Transverse colon (tissue), 4 donors: ENCODE results near the gene MN1. TPM values are rescaled to one million over a fixed set of nuclear protein-coding genes. Genes with fewer than 3 reads are reported as not detected.

Experiments
- DNase-seq: peaks from one replicate; pipeline ENCODE4 v3.0.0-alpha.2; 2019
- H3K27ac ChIP-seq, 4 donors: fragments of 200-600 bp; sonication (generic); 2 replicates each; pipeline ENCODE4 v1.5.1; 2016 to 2018; ENCODE audit warnings: inconsistent platforms in 4 of 4
- H3K27me3 ChIP-seq: fragments of 200-600 bp; sonication (generic); 2 replicates; pipeline ENCODE4 v1.5.1; 2017; ENCODE audit warnings: inconsistent platforms
- H3K36me3 ChIP-seq, 4 donors: fragments of 200-600 bp; sonication (generic); 2 replicates each; pipeline ENCODE4 v1.5.1; 2017 to 2019; ENCODE audit warnings: inconsistent platforms in 4 of 4
- H3K4me1 ChIP-seq, 4 donors: fragments of 200-600 bp; sonication (generic); 2 replicates each; pipeline ENCODE4 v1.5.1; 2017 to 2020; ENCODE audit warnings: inconsistent platforms in 4 of 4
- H3K4me3 ChIP-seq, 4 donors: fragments of 200-600 bp; sonication (generic); 1 replicate in 1 of 4; 2 replicates in 3 of 4; pipeline versions ENCODE4 v1.5.1 to v1.6.1; 2017 to 2019; ENCODE audit warnings: inconsistent platforms in 4 of 4
- H3K9me3 ChIP-seq, 2 donors: fragments of 200-600 bp; sonication (generic); 2 replicates each; pipeline ENCODE4 v1.5.1; 2017 to 2019; ENCODE audit warnings: inconsistent platforms in 2 of 2
- CTCF ChIP-seq, 5 experiments: fragments of 200-600 bp in 3 of 5; fragments of 450-650 bp in 2 of 5; sonication (generic) in 3 of 5; IDR thresholded peaks; 1 replicate in 2 of 5; 2 replicates in 3 of 5; pipeline ENCODE4 v1.5.1; 2016 to 2017; ENCODE audit warnings: antibody characterized with exemption in 5 of 5, inconsistent platforms in 3 of 5, mild to moderate bottlenecking in 2 of 5, moderate library complexity in 1 of 5
- EP300 ChIP-seq: sonication (generic); formaldehyde crosslinking; IDR thresholded peaks from one replicate; pipeline ENCODE4 v1.6.1; 2017; ENCODE audit warnings: antibody characterized with exemption, low read depth
- POLR2A ChIP-seq: fragments of 450-650 bp; IDR thresholded peaks from one replicate; pipeline ENCODE4 v1.6.1; 2016; ENCODE audit warnings: antibody characterized with exemption, mild to moderate bottlenecking, moderate library complexity
- POLR2AphosphoS5 ChIP-seq, 3 donors: sonication (generic); formaldehyde crosslinking; IDR thresholded peaks; one replicate each; pipeline ENCODE4 v1.6.1; 2016; ENCODE audit warnings: antibody characterized with exemption in 3 of 3
- WGBS, 2 donors: methylation state at CpG; one replicate each; pipeline ENCODE4 v1.1.5; 2018; ENCODE audit warnings: low coverage in 1 of 2; 5-methylcytosine and 5-hydroxymethylcytosine counted together
- in situ Hi-C, 4 donors: fragments of 200-750 bp; cut with MboI; loops; one replicate each; pipeline versions ENCODE4 v1.15.0 to v1.15.1; 2017; ENCODE audit warnings: low sequenced_read_pairs in 3 of 4, low pct_ligation_motif_present in 1 of 4, low pct_unique_long_range_greater_than_20kb in 1 of 4
- intact Hi-C: fragments of 100-400 bp; cut with DNase I; formaldehyde crosslinking; loops from one replicate; pipeline ENCODE4 v1.15.1; 2023; ENCODE audit warnings: low total_unique reads
- total RNA-seq, 4 donors: library from RNA; depleted of rRNA; stranded (reverse); fragments of >200 nt; gene quantifications; one replicate each; pipeline ENCODE4 v1.1.0, GENCODE V29; 2016

MN1 gene
- total RNA-seq, 4 donors from 2014 or later = 1.1 to 4.2 (median 3.0) TPM

- 75 to 94% methylated on average over 2 to 3 of the region's 3 CpGs for WGBS, 2 donors
- Histone ChIP-seq H3K4me1 (no peaks in the 10 kb centered on the region), H3K27ac (no peak overlapping the region), H3K9me3 (peaks cover 6 to 8% of the 10 kb centered on the region in 2 donors), H3K4me3 (no peak overlapping the region), H3K27me3 (no peaks in the 10 kb centered on the region), H3K36me3 (no peaks in the 10 kb centered on the region)
- TF ChIP-seq EP300 = no peak
- TF ChIP-seq CTCF (IDR thresholded peaks at IDR 0.05) = no peak
- TF ChIP-seq POLR2AphosphoS5 (IDR thresholded peaks at IDR 0.05) = no peak
- TF ChIP-seq POLR2A = no peak
- in situ Hi-C loops (no loop called here), intact Hi-C loops (no loop called here)
- DNase-seq = no peak
These were observed 61.3 kb downstream of the MN1 start for GRCh38 chr22:27740202-27740748.

GRCh38 chr22:27737521-27737920, 64.0 kb downstream of the MN1 start:
- intact Hi-C loops (no loop called here), in situ Hi-C loops (no loop called here)
- no peaks in the 10 kb centered on the region for H3K36me3 ChIP-seq
- no peaks in the 10 kb centered on the region for H3K27me3 ChIP-seq
- no peak overlapping the region for H3K27ac ChIP-seq
- peaks cover 6 to 8% of the 10 kb centered on the region in 2 donors for H3K9me3 ChIP-seq
- WGBS, 2 donors = 87 to 90% methylated on average over 4 of the region's 4 CpGs
- H3K4me3 ChIP-seq = no peak overlapping the region
- DNase-seq = no peak
- no peak for TF ChIP-seq EP300
- TF ChIP-seq POLR2A = no peak
- TF ChIP-seq CTCF (IDR thresholded peaks at IDR 0.05) = no peak
- no peak for TF ChIP-seq POLR2AphosphoS5 (IDR thresholded peaks at IDR 0.05)
- no peaks in the 10 kb centered on the region for H3K4me1 ChIP-seq

- no peak overlapping the region for H3K27ac ChIP-seq
- no peak overlapping the region for H3K4me3 ChIP-seq
- in situ Hi-C loops = no loop called here
- no peaks in the 10 kb centered on the region for H3K36me3 ChIP-seq
- peaks cover 6 to 8% of the 10 kb centered on the region in 2 donors for H3K9me3 ChIP-seq
- intact Hi-C loops = no loop called here
- no peak for TF ChIP-seq EP300
- TF ChIP-seq POLR2AphosphoS5 (IDR thresholded peaks at IDR 0.05) = no peak
- no peak for TF ChIP-seq CTCF (IDR thresholded peaks at IDR 0.05)
- TF ChIP-seq POLR2A = no peak
- DNase-seq = no peak
- no peaks in the 10 kb centered on the region for H3K4me1 ChIP-seq
- 81% methylated on average over 4 of the region's 4 CpGs; no CpG with 5 or more reads in 1 of the 2 donors for WGBS, 2 donors
- no peaks in the 10 kb centered on the region for H3K27me3 ChIP-seq
These were observed 67.5 kb downstream of the MN1 start for GRCh38 chr22:27734066-27734465.

- H3K9me3 ChIP-seq = peaks cover 6% of the 10 kb centered on the region in 2 donors
- H3K4me3 ChIP-seq = no peak overlapping the region
- no peaks in the 10 kb centered on the region for H3K36me3 ChIP-seq
- DNase-seq = no peak
- no peak overlapping the region for H3K27ac ChIP-seq
- no peaks in the 10 kb centered on the region for H3K4me1 ChIP-seq
- WGBS, 2 donors = 60 to 88% methylated on average over 1 to 6 of the region's 6 CpGs
- H3K27me3 ChIP-seq = no peaks in the 10 kb centered on the region
- intact Hi-C loops (no loop called here), in situ Hi-C loops (no loop called here)
- TF ChIP-seq EP300 (no peak), POLR2AphosphoS5 (IDR thresholded peaks at IDR 0.05) (no peak), CTCF (IDR thresholded peaks at IDR 0.05) (no peak), POLR2A (no peak)
These were observed 68.7 kb downstream of the MN1 start for GRCh38 chr22:27732841-27733240.
